HG02884 (cell line): ENCODE results near the gene GPR157.
"Not testable (repeated sequence)": the region's sequence is repeated elsewhere in the genome, so short reads cannot be mapped to it uniquely, and the experiment has no call there.

Experiments
- ATAC-seq: cut with Tn5 transposase; IDR thresholded peaks from one replicate; pipeline ENCODE4 v1.9.1; 2021; ENCODE audit warnings: mild to moderate bottlenecking, moderate library complexity; ENCODE audit not compliant: unreplicated experiment

The GPR157 gene

GRCh38 chr1:9128520-9129265 is at the start of gene GPR157:
Gene GPR157, minus strand, starts transcription at chr1:9129102. Its CDS starts 75 bp downstream, at chr1:9129027.
- peak; percentile 47 for ATAC-seq

- no peak for ATAC-seq
Observed at GRCh38 chr1:9174762-9175161, 45.9 kb upstream of the GPR157 start.

GRCh38 chr1:9174243-9174642 is 45.3 kb upstream of the GPR157 start:
- ATAC-seq, result no peak

- no peak for ATAC-seq
Observed at GRCh38 chr1:9169601-9170137, 40.8 kb upstream of the GPR157 start.

GRCh38 chr1:9167638-9168037 is 38.7 kb upstream of the GPR157 start:
- no peak for ATAC-seq

GRCh38 chr1:9166289-9167235 is 37.7 kb upstream of the GPR157 start:
- no peak for ATAC-seq

GRCh38 chr1:9165396-9165795 is 36.5 kb upstream of the GPR157 start:
- no peak for ATAC-seq

- no peak for ATAC-seq
Observed at GRCh38 chr1:9164919-9165318, 36.0 kb upstream of the GPR157 start.

- ATAC-seq, result no peak
Observed at GRCh38 chr1:9164532-9164900, 35.6 kb upstream of the GPR157 start.

- ATAC-seq, result no peak
Observed at GRCh38 chr1:9161963-9162362, 33.1 kb upstream of the GPR157 start.

- no peak for ATAC-seq
Observed at GRCh38 chr1:9161342-9161741, 32.4 kb upstream of the GPR157 start.

GRCh38 chr1:9160079-9160717 is 31.3 kb upstream of the GPR157 start:
- no peak for ATAC-seq

GRCh38 chr1:9155879-9156278 is 27.0 kb upstream of the GPR157 start:
- ATAC-seq, result no peak

GRCh38 chr1:9155405-9155804 is 26.5 kb upstream of the GPR157 start:
- ATAC-seq, result not testable (repeated sequence)

GRCh38 chr1:9153152-9153551 is 24.2 kb upstream of the GPR157 start:
- ATAC-seq, result no peak

- no peak for ATAC-seq
Observed at GRCh38 chr1:9152535-9152934, 23.6 kb upstream of the GPR157 start.

- no peak for ATAC-seq
Observed at GRCh38 chr1:9151328-9151860, 22.5 kb upstream of the GPR157 start.

GRCh38 chr1:9150582-9151327 is 21.9 kb upstream of the GPR157 start:
- no peak for ATAC-seq

GRCh38 chr1:9149837-9150581 is 21.1 kb upstream of the GPR157 start:
- no peak for ATAC-seq

- no peak for ATAC-seq
Observed at GRCh38 chr1:9149151-9149550, 20.2 kb upstream of the GPR157 start.
